GM21515 (cell line): ENCODE data around the gene PREX1.

Experiments
- ATAC-seq: cut with Tn5 transposase; IDR thresholded peaks from one replicate; pipeline ENCODE4 v1.9.1; 2021; ENCODE audit not compliant: unreplicated experiment

The PREX1 gene

GRCh38 chr20:48797275-48797825 lies 30.4 kb downstream of the PREX1 start:
- no peak for ATAC-seq

GRCh38 chr20:48795732-48796131 lies 32.1 kb downstream of the PREX1 start:
- ATAC-seq, result no peak

- ATAC-seq, result no peak
These were observed 32.9 kb downstream of the PREX1 start for GRCh38 chr20:48794816-48795457.

GRCh38 chr20:48794360-48794759 lies 33.4 kb downstream of the PREX1 start:
- no peak for ATAC-seq

GRCh38 chr20:48793776-48794175 lies 34.0 kb downstream of the PREX1 start:
- ATAC-seq, result no peak

- ATAC-seq, result no peak
These were observed 36.1 kb downstream of the PREX1 start for GRCh38 chr20:48791666-48792071.

GRCh38 chr20:48791014-48791413 lies 36.8 kb downstream of the PREX1 start:
- no peak for ATAC-seq

- no peak for ATAC-seq
These were observed 37.3 kb downstream of the PREX1 start for GRCh38 chr20:48790473-48791003.

- no peak for ATAC-seq
These were observed 37.9 kb downstream of the PREX1 start for GRCh38 chr20:48789781-48790472.

- peak; percentile 21 for ATAC-seq
These were observed 38.6 kb downstream of the PREX1 start for GRCh38 chr20:48789185-48789668.

GRCh38 chr20:48788486-48789072 lies 39.2 kb downstream of the PREX1 start:
- ATAC-seq, result peak; percentile 49

GRCh38 chr20:48787861-48788375 lies 39.9 kb downstream of the PREX1 start:
- peak; percentile 10 for ATAC-seq

- ATAC-seq, result no peak
These were observed 40.7 kb downstream of the PREX1 start for GRCh38 chr20:48786951-48787705.

- no peak for ATAC-seq
These were observed 42.0 kb downstream of the PREX1 start for GRCh38 chr20:48785801-48786200.

GRCh38 chr20:48785256-48785655 lies 42.5 kb downstream of the PREX1 start:
- ATAC-seq, result no peak

- no peak for ATAC-seq
These were observed 43.5 kb downstream of the PREX1 start for GRCh38 chr20:48784273-48784641.

- no peak for ATAC-seq
These were observed 44.1 kb downstream of the PREX1 start for GRCh38 chr20:48783533-48784272.

GRCh38 chr20:48782901-48783308 lies 44.9 kb downstream of the PREX1 start:
- no peak for ATAC-seq

GRCh38 chr20:48782053-48782452 lies 45.7 kb downstream of the PREX1 start:
- ATAC-seq, result no peak

- ATAC-seq, result no peak
These were observed 46.2 kb downstream of the PREX1 start for GRCh38 chr20:48781634-48782033.
